NOMO-1 treated with DMSO at 0.1 percent for 48 hours (cell line): ENCODE data around the gene UNC5C.

Experiments
- DNase-seq: peaks from one replicate; lab custom pipeline; 2025; ENCODE audit not compliant: unreplicated experiment; lab: John Stamatoyannopoulos, UW

UNC5C gene

DNA sequence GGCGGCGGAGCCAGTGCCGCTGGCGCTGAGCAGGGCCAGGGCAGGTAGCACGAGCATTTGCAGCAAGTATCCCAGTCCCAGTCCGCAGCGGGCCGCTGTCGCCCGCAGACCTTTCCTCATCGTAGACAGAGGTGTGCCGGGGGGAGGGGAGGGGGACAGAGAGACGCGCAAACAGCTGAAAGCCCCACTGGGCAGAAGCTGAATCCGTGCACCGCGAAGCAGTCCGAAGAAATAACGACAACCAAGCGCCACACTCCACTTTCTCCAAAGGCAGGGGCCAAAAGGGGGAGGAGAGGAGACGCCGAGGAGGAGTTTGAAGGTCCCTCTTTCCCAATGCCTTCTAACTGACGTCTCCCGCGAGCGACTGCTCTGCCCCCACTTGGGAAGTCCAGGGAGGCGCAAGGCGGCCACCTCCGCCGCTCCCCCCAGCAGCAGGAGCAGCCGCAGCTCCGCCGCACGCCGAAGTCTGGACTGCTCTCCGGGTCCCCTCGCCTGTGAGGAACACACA lies at the start of gene UNC5C:
Gene UNC5C, minus strand, starts transcription at position 236 of the 508 bp plus-strand sequence.
- no peak for DNase-seq

GRCh38 chr4:95596676-95597075 lies 47.9 kb upstream of the UNC5C start:
- DNase-seq, result no peak

GRCh38 chr4:95594629-95595028 lies 45.9 kb upstream of the UNC5C start:
- no peak for DNase-seq

DNA sequence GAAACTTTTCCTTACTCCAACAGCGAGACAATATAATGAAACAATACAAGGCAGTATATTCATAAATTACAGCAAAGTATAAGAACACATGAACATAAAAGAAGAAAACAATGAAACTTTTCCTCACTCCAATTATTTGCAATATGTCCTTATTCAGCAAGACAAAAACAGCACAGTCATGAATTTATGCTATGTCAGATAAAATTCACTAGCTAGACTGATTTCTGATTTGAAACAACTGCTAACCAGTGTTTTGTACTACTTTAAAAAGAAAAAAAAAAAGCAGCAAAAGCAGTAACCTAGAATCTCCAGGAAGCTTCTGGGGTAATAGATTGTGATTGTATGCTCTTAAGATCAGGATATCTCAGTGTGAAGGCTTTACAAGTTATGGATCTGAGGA lies 45.2 kb upstream of the UNC5C start:
- DNase-seq, result no peak

DNA sequence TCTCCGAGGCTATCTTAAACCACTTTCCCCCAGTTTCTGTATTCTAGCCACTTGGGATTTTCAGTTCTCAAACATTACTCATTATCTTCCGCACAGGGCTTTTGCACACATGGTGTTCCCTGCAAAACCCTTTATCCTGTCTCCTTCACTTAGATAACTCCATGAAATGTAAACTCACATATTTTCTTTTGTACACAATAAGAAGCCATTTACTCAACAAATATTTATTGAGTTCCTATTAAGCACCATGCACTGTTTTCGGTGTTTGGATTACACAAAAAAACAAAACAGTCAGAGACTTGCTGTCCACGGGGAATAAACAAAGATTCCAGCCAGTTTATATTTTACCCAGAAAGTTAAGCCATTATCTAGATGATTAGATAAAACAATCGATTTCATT lies 42.5 kb upstream of the UNC5C start:
- no peak for DNase-seq

GRCh38 chr4:95590615-95591014 lies 41.8 kb upstream of the UNC5C start:
- DNase-seq, result no peak

- no peak for DNase-seq
These were observed 36.4 kb upstream of the UNC5C start for GRCh38 chr4:95585016-95585695.

GRCh38 chr4:95580226-95580625 lies 31.5 kb upstream of the UNC5C start:
- DNase-seq, result no peak

DNA sequence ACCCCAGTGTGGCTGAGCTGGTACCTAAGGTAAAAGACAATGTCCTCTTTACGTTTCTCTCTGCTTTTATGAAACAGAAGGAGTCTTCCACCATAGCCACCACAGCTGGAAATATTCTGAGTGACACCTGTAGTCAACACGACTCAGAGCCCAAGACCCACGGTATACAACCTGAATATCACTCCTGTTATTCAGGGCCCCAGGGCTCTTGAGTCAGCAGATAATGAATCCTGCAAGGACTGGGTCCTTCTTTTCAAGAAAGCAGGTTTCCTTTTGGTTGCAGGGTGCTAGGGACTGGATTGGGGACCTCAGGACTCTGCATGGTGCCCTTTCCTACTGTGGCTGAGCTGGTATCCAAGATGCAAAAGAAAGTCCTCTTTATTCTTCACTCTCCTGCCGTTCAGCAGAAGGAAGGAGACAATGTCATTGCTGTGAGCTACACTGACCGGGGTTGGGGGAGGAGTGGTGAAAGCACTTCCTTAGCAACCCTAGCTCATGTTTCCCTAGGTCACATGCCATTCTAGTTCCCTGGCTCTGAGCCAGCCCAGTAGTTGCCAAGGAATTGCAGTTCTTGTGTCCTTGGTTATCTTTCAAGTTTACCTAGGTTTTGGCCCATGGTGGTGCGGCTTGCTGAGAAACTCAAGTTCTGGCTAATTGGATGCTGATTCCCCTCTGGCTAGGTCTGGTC lies 23.7 kb upstream of the UNC5C start:
- no peak for DNase-seq

DNA sequence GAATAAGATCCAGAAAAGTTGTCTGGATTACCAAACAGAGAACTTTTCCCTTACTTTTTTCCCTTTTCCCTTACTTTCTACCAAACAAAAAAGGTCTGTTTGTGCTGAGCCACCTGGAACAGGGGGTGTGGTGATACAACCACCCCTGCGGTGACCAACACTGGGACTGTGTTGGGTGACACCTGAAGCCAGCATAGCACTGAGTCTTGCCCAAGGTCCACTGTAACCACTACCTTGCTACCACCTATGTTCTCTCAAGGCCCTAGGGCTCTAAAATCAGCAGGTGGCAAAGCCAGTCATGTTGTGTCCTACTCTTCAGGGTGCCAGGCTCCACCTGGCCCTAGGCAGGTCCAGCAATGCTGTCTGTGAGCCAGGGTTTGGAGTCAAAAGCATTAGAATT lies 22.8 kb upstream of the UNC5C start:
- no peak for DNase-seq

DNA sequence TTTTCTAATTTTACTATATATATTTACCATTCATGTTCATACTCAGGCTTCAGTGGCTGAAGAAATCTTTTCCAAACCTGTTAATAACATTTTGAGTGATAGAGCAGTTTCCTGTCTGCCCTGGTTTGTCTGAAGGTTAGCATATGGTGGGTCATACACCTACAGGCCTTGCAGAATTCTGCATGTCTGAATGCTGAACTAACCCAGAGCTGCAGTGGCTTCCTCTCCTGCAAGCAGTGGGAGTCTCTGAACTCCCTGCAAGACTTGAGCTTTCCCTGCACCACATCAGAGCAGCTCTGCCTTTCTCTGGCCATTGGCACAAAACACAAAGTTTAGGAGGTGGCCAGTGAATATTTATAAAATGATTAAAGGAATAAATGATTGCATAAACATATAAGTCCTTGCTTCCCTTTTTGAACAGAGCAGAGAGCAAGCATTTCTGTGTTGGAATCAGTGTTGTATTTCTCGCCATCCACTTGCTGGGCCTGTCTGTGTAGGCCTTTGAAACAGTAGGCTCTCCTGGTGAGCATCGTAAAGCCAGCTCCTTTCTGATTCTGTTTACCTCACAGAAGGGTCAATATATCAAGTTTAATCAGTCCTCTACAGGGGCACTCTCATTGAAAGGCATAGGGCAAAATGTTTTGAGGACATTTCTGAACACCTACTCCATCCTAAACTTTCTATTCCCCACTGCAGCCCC lies 15.0 kb upstream of the UNC5C start:
- DNase-seq, result no peak

DNA sequence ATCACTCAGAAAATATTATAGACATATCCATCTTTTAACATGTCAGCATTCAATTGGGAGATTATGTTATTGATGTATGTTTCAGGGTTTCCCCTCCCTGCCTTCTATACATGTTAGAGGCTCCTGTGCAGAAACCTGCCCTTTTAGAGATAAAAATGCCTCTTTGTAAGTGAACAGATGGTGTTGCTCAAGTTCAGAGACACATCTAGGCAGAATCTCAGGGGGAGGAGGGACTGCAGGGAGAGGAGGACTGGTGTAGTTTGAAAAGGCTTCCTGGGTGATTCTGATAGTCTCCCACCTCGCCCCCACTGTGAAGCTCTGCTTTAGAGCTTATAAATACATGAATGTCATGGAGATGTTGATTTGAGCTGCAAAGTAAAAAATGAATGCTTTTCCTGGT lies 12.0 kb upstream of the UNC5C start:
- no peak for DNase-seq

DNA sequence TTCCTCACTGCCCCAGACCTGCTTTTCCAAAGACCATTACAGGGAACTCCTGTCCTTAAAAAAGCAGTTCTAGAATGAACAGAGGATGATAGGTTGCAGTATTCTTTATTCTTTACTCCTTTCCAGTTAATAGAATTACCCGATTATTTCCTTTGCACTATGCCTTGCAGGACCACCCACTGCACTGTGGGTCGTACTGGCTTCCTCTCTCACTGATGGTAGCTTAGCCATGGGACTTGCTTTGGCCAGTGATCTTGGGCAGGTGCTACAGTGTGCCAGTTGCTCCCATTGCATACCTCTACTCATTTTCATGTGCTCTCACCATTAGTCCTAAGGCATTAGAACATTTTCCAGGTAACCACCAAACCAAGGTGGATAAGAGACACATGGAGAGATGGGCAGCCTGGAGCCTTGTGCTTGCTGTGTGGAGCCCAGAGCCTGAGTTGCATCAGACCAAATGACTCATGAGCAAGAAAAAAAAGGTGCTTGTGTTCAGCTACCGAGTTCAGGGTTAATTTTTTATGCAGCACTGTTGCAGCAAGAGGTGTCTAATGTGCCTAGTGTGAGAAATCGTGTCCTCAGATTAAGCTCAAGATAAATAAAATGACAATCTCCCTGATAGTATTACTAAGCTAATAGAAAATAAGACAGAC lies 7.6 kb upstream of the UNC5C start:
- DNase-seq, result no peak

DNA sequence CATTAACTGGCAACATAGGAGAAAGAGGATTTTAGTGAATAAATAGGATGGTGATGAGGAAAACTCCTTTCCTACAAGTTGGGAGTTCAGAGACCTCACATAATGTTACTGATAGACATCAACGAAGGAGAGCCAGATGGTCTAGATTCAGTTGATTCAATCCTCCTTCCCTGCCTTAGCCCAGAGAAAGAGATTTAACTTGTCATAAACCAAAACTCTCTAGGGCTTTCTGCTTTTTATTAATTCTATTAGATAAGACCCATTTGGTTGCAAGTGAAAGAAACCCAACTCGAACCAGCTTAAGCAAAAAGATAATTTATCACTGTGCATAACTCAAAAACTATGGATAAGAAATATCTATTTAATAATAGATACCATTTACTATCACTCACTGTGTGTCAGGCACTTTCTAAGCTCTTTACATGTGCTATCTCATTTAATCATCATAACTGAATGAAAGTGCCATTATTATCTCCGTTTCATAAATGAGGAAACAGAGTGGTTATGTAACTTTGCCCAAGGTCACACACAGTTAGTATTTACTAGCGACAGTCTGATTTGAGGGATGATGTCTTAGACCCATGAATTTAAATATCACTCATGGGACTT lies 4.3 kb upstream of the UNC5C start:
- no peak for DNase-seq

- no peak for DNase-seq
These were observed 2.9 kb upstream of the UNC5C start for GRCh38 chr4:95551653-95552052.

GRCh38 chr4:95550115-95550987 lies 1.6 kb upstream of the UNC5C start:
- DNase-seq, result no peak

GRCh38 chr4:95549246-95550114 lies 707 bp upstream of the UNC5C start:
- DNase-seq, result peak; percentile 36

- no peak for DNase-seq
These were observed 880 bp downstream of the UNC5C start for GRCh38 chr4:95547715-95548471.
